NT2/D1 (cell line): ENCODE measurements around the gene BTBD7.

ENCODE experiments used
- SUZ12 ChIP-seq: IDR thresholded peaks from 2 replicates; pipeline ENCODE4 v1.6.1; 2011; ENCODE audit not compliant: insufficient read length, insufficient read depth; ENCODE audit errors: extremely low read depth
- ZNF274 ChIP-seq: IDR thresholded peaks from 2 replicates; pipeline ENCODE4 v1.6.1; 2011; ENCODE audit warnings: mild to moderate bottlenecking, low read depth, low read length

DNA sequence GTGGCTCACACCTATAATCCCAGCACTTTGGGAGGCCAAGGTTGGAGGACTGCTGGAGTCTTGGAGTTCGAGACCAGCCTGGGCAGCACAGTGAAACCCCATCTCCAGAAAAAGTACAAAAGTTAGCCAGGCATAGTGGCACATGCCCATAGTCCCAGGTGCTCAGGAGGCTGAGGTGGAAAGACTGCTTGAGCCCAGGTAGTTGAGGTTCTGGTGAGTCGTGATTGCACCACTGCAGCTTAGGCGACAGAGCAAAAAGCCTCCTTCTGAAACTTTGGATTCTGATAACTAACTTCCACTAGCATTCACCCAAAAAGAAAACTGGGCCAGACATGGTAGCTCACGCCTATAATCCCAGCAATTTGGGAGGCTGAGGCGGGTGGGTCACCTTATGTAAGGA lies 6.6 kb downstream of the BTBD7 start:
- no peak for TF ChIP-seq SUZ12
- TF ChIP-seq ZNF274, result no peak
